Activated B cell treated with CpG ODN at 0.5 μM for 24 hours (primary cell): ENCODE results near the gene MUC4. TPM values are rescaled to one million over a fixed set of nuclear protein-coding genes. Genes with fewer than 3 reads are reported as not detected.
"Not testable (repeated sequence)": the region's sequence is repeated elsewhere in the genome, so short reads cannot be mapped to it uniquely, and the experiment has no call there.

Experiments used
- ATAC-seq: fragments of 200-7000 bp; cut with Tn5 transposase; one replicate; pipeline ENCODE4 v1.10.0; 2021; ENCODE audit warnings: low read depth, mild to moderate bottlenecking, moderate library complexity
- CTCF ChIA-PET: fragments of 350-600 bp; sonication (Branson Sonifier 250); formaldehyde crosslinking; loops from one replicate; lab custom pipeline; 2021; ENCODE audit warnings: antibody characterized with exemption; lab: Charles Lee
- POLR2A ChIA-PET: fragments of 350-600 bp; sonication (Branson Sonifier 250); formaldehyde crosslinking; loops from one replicate; lab custom pipeline; 2021; ENCODE audit warnings: antibody characterized with exemption; lab: Charles Lee
- DNase-seq: peaks from one replicate; pipeline ENCODE4 v3.0.0; 2022
- H3K27ac Mint-ChIP-seq: one replicate; pipeline ENCODE4 v1.8.0; 2020; ENCODE audit warnings: mixed read lengths
- H3K27me3 Mint-ChIP-seq: one replicate; pipeline ENCODE4 v1.8.0; 2021; ENCODE audit warnings: mixed read lengths
- H3K36me3 Mint-ChIP-seq: one replicate; pipeline ENCODE4 v1.8.0; 2021; ENCODE audit warnings: low read depth, mixed read lengths
- H3K4me1 Mint-ChIP-seq: one replicate; pipeline ENCODE4 v1.8.0; 2021; ENCODE audit warnings: mixed read lengths
- H3K4me3 Mint-ChIP-seq: one replicate; pipeline ENCODE4 v1.8.0; 2020; ENCODE audit warnings: mild to moderate bottlenecking, mixed read lengths
- H3K9me3 Mint-ChIP-seq: one replicate; pipeline ENCODE4 v1.8.0; 2020; ENCODE audit warnings: mixed read lengths
- intact Hi-C: fragments of 100-400 bp; cut with micrococcal nuclease; formaldehyde crosslinking; loops from one replicate; pipeline ENCODE4 v1.15.1; 2024
- total RNA-seq: library from RNA; stranded (reverse); gene quantifications from 2 replicates; pipeline ENCODE4 v1.2.3, GENCODE V29; 2022
- TF ChIP-seq, protein P1 (sequence below): fragments of 200-600 bp; IDR thresholded peaks from one replicate; pipeline ENCODE4 v1.8.0; 2022; ENCODE audit warnings: antibody characterized with exemption, mild to moderate bottlenecking

Gene MUC4
- total RNA-seq, 1 donor from 2014 or later = 0.09 TPM

DNA sequence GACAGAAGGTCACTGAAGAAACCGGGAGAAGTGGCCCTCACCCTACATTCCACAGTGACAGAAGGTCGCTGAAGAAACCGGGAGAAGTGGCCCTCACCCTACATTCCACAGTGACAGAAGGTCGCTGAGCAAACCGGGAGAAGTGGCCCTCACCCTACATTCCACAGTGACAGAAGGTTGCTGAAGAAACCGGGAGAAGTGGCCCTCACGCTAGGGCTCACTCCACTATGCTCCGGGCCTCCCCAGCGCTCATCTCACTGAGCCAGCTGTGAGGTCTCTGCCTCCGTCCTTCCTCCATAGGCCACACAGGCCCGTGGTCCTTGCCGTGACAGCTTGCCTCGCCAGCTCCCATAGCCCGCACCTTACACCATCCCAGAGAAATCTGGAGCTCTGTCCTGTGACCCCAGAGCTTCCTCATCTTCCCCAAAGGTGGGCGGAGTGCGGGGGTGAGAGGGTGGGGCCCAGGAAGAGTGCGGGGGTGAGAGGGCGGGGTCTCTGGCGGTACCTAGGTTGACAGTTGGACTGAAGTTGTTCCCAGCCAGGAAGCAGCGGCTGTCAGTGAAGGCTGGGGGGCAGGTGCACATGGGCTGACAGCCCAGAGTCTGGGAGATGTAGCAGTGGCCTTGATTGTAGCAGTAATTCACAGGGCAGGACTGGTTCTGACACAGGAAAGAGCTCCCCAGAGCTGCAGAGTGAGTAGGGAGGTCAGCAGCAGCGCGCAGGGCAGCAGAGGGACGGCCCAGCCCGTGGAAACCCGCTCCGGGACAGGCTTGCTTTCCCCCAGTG, 59.0 kb downstream of the MUC4 start:
- H3K27me3 Mint-ChIP-seq = peaks cover 21% of the 10 kb centered on the region
- H3K4me3 Mint-ChIP-seq = no peak overlapping the region
- H3K9me3 Mint-ChIP-seq = no peaks in the 10 kb centered on the region
- POLR2A ChIA-PET = no interaction called here
- DNase-seq = no peak
- H3K36me3 Mint-ChIP-seq = no peaks in the 10 kb centered on the region
- H3K27ac Mint-ChIP-seq = no peak overlapping the region
- CTCF ChIA-PET = interaction anchor here (0.7 kb wide), 1 partner anchor 1172 kb away, joined by 4 read pairs; no protein-coding TSS in a partner anchor
- peaks cover 9% of the 10 kb centered on the region for H3K4me1 Mint-ChIP-seq
- TF ChIP-seq, protein P1, sequence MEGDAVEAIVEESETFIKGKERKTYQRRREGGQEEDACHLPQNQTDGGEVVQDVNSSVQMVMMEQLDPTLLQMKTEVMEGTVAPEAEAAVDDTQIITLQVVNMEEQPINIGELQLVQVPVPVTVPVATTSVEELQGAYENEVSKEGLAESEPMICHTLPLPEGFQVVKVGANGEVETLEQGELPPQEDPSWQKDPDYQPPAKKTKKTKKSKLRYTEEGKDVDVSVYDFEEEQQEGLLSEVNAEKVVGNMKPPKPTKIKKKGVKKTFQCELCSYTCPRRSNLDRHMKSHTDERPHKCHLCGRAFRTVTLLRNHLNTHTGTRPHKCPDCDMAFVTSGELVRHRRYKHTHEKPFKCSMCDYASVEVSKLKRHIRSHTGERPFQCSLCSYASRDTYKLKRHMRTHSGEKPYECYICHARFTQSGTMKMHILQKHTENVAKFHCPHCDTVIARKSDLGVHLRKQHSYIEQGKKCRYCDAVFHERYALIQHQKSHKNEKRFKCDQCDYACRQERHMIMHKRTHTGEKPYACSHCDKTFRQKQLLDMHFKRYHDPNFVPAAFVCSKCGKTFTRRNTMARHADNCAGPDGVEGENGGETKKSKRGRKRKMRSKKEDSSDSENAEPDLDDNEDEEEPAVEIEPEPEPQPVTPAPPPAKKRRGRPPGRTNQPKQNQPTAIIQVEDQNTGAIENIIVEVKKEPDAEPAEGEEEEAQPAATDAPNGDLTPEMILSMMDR = no peak
- ATAC-seq = no peak
- intact Hi-C loops = no loop called here

DNA sequence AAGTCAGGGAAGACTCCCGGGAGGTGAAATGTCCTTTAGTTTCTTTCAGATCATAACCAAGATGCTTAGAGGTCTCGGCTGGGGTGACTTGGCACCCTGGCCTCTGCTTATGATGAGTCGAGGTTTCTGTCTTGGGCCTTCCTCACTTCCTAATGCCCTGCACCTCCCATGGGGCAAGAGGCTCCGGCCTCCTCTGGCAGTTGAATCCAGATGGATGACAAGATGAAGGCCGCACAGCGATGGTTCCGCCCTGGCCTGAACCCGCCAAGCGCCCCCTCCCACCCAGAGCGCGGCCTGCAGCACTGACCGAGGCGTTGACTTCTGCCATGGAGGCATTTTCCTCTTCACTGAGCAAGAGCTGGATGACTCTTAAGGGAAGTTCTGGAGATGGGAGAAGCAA, 59.7 kb downstream of the MUC4 start:
- no peak for DNase-seq

DNA sequence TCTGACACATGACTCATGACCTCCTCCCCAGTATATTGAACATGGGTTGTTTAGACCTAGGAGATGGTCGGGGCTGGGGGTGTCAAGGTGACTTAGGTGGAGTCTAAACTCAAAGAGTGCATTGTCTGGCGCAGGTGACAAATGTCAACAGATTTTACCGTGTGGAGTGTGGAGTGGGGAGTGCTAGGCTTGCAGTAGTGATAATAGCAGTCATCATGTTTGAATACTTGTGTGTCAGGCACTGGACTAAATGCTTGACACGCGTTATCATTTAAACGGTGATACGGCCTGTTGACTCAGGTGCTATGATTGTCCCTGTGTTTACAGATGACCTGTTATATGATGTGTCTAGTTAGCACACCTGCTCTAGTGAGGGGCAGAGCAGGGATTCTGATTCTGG, 60.2 kb downstream of the MUC4 start:
- no peak for ATAC-seq
- Mint-ChIP-seq H3K4me3 (no peak overlapping the region), H3K27me3 (peaks cover 18% of the 10 kb centered on the region), H3K27ac (no peak overlapping the region), H3K36me3 (no peaks in the 10 kb centered on the region), H3K9me3 (no peaks in the 10 kb centered on the region), H3K4me1 (peaks cover 13% of the 10 kb centered on the region)
- ChIA-PET CTCF (no interaction called here), POLR2A (no interaction called here)
- intact Hi-C loops = no loop called here
- TF ChIP-seq, protein P1 = no peak
- DNase-seq = no peak

More for the DNA sequence above, 59.7 kb downstream of the MUC4 start:
- TF ChIP-seq, protein P1 = no peak
- H3K4me3 Mint-ChIP-seq = no peak overlapping the region
- peaks cover 10% of the 10 kb centered on the region for H3K4me1 Mint-ChIP-seq
- POLR2A ChIA-PET = no interaction called here
- CTCF ChIA-PET = no interaction called here
- no peaks in the 10 kb centered on the region for H3K9me3 Mint-ChIP-seq
- no peak for ATAC-seq
- intact Hi-C loops = no loop called here
- H3K36me3 Mint-ChIP-seq = no peaks in the 10 kb centered on the region
- peaks cover 19% of the 10 kb centered on the region for H3K27me3 Mint-ChIP-seq
- no peak overlapping the region for H3K27ac Mint-ChIP-seq

DNA sequence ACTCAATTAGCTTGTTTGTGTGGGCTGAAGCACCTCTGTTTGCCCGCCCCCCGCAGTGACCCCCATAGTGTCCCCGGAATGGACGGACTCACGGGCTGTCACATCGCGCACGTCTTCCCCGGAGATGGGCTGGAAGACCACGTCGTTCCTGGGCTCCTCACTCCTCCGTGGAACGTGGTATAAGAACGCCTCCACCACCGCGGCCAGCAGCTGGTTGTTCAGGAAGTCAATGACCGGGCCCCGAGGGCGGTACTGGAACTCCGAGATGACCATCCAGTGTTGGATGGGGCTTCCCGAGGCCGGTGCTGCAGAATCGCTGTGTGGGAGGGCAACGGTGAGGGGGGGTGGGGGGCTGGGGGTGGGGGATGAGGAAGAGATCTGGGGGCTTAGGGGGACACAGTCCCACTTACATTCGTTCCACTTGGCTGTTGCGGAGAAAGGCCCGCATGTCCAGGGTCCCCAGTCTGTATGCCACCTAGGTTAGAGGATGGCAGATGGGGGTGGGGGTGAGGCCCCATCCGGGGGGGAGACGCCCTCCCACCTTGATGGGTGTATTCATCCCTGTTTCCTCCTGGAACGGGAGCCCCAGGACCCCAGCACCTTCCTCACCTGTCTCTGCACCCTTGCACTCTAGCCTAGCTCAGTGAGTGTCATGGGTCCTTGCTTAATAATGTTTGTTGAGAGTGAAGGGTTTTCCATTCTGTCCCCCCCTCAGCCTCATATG, 60.8 kb downstream of the MUC4 start:
- Mint-ChIP-seq H3K27me3 (peaks cover 17% of the 10 kb centered on the region), H3K36me3 (no peaks in the 10 kb centered on the region), H3K9me3 (no peaks in the 10 kb centered on the region), H3K4me1 (peaks cover 13% of the 10 kb centered on the region), H3K4me3 (no peak overlapping the region), H3K27ac (no peak overlapping the region)
- POLR2A ChIA-PET = no interaction called here
- intact Hi-C loops = no loop called here
- ATAC-seq (no peak), DNase-seq (no peak)
- CTCF ChIA-PET = no interaction called here
- TF ChIP-seq, protein P1 = no peak

DNA sequence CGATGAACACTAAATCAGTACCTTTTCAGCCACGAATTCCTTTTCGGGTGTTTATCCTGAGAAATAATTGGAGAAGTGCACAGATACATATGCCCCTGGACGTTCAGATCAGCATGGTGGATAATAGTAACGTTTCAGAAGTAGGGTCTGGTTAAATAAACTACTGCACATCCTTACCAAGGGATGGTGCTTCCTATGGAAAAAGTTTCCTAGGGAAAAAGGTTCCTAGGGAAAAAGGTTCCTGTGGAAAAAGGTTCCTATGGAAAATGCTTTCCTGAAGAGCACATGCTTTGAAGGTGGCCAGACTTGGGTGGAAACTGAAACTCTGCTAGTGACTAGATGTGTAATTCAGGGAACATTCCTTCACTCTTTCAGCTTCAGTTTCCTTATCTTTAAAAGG, 62.6 kb downstream of the MUC4 start:
- H3K4me3 Mint-ChIP-seq, H3K27ac Mint-ChIP-seq, H3K36me3 Mint-ChIP-seq, ATAC-seq, POLR2A ChIA-PET, CTCF ChIA-PET, DNase-seq, H3K9me3 Mint-ChIP-seq: not testable (repeated sequence)
- Mint-ChIP-seq H3K27me3 (peaks cover 16% of the 10 kb centered on the region), H3K4me1 (peaks cover 13% of the 10 kb centered on the region)
- intact Hi-C loops = loop anchor here (2.0 to 5.0 kb wide), 3 partner anchors 102 to 158 kb away; partner anchors contain the start of gene TNK2
